Left cardiac atrium (tissue), 4 donors: Measurements from ENCODE around the gene GREM2. TPM values are rescaled to one million over a fixed set of nuclear protein-coding genes. Genes with fewer than 3 reads are reported as not detected.

Experiments used
- ATAC-seq, 2 donors: fragments of 200-7000 bp; cut with Tn5 transposase; one replicate each; pipeline ENCODE4 v1.9.1; 2020; ENCODE audit warnings: mild to moderate bottlenecking in 2 of 2, moderate library complexity in 2 of 2
- DNase-seq: peaks from one replicate; pipeline ENCODE4 v3.0.0-alpha.2; 2020
- intact Hi-C, 2 donors: fragments of 100-400 bp; cut with DNase I; formaldehyde crosslinking; loops; one replicate each; pipeline versions ENCODE4 v1.14.1 to v1.15.1; 2022 to 2023
- total RNA-seq, 2 donors: library from RNA; stranded (reverse); fragmentation: NEBNext Ultra II Directional; extraction: Animal tissue kit (Norgen Biotek cat#: 25700); gene quantifications; one replicate each; pipeline ENCODE4 v1.2.1, GENCODE V29; 2021
- donor health status: DM: no; HTN: yes; CAD: no.
- donor health status: DM: no; HTN: yes; CAD: no; lungs with severe emphysema.
- donor health status: DM: yes; HTN: yes; CAD: no.
- donor health status: Dilated cardiomyopathy.

Gene GREM2
- total RNA-seq, 2 donors from 2014 or later = not detected

- ATAC-seq (no peak), DNase-seq (no peak)
- intact Hi-C loops = no loop called here
These were observed 137.8 kb downstream of the GREM2 start for GRCh38 chr1:240474133-240474614.

DNA sequence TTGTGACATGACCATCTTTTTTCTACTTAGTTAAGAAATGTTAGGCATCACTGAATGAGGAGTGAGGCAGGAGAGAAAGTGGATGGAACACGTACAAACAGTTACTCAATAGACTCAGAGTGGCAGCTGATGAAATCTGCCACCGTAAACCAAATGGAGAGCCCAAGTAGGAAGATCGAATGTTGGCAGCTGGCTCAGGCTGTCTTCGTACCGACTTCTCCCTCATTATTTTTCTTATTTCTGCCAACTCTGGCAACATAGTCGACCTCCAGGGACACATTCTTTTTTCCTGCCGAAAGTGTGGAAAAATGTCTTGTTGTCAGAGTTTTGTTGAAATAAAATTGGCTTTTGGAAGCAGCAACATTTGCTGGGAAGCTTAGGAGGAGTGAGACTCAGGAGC lies 143.3 kb downstream of the GREM2 start:
- ATAC-seq = no peak
- intact Hi-C loops = no loop called here
- no peak for DNase-seq

DNA sequence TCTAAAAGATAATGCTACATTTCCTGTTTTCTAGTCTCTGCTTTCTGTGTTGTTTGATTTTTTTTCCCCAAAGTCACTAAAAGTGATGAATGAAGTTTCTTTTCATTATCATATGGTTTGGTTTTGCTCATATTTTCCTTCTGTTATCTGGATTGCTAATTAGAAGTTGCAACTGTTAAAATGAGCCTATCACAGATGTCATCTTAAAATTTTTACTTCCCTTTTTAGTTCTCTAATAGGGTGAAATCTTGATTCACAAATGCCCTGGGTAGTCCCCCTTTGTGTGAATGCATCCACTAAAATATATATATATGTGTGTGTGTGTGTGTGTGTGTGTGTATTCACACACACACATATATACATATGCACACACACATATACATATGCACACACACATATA lies 144.1 kb downstream of the GREM2 start:
- ATAC-seq (no peak), DNase-seq (no peak)
- intact Hi-C loops = no loop called here

DNA sequence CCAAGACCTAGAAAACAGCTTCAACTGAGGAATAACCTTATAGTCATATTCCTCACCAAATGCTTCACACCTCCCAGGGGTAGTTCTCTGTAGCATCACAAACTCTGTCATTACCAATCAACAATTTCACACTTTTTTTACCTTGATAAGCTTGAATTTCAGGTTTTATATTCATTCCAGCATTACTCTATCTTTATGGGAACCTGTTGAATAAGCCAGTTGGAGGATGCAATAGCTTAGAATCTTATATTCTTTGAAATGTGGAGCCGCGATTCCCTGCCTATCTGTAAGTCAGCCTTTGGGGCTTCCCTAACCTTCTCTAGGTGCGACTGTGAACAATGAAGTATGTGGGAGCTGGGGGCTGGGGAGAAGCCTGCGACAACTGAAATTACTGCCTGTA lies 145.4 kb downstream of the GREM2 start:
- DNase-seq (no peak), ATAC-seq (no peak)
- intact Hi-C loops = no loop called here

DNA sequence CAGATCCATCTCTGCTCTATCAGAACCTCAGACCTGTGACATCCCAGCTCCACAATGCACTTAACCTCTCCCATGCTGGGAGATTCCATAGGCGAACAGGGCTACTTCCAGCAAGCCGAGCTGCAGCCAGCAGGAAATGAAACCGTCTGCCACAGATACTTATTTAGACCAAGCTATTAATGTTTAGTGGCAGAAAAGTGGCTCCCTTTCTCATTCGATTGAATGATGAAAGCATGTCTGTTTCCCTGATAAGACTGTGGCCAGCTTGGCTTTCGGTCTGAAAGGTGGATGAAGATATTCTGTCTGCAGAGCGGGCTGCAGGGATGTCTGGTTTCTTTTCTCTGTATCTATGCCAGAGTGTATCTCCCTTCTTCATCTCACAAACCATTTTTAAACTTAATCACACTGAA lies 146.4 kb downstream of the GREM2 start:
- intact Hi-C loops = no loop called here
- ATAC-seq (no peak), DNase-seq (no peak)

DNA sequence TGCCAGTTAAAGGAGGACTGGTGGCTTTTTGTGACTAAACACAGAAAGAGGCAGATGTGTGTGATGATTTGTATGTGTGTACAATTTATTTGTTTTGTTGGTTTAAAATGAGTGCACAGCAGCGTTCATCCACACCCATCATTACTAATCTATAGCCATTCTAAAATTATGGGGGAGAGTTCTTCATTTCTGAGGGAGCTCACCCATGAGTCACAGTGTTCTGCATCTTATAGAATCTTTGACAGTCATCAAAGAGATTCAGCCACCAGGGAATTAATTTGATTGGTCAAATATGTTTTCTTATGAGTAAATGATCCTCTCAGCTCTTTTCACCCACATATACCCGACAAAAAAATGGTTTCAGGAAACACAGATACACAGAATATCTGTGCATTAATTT lies 147.9 kb downstream of the GREM2 start:
- ATAC-seq (no peak), DNase-seq (no peak)
- intact Hi-C loops = no loop called here

GRCh38 chr1:240462766-240463395 lies 149.1 kb downstream of the GREM2 start:
- intact Hi-C loops = no loop called here
- ATAC-seq (no peak), DNase-seq (no peak)

- DNase-seq (no peak), ATAC-seq (no peak)
- intact Hi-C loops = no loop called here
These were observed 149.7 kb downstream of the GREM2 start for GRCh38 chr1:240462277-240462676.

DNA sequence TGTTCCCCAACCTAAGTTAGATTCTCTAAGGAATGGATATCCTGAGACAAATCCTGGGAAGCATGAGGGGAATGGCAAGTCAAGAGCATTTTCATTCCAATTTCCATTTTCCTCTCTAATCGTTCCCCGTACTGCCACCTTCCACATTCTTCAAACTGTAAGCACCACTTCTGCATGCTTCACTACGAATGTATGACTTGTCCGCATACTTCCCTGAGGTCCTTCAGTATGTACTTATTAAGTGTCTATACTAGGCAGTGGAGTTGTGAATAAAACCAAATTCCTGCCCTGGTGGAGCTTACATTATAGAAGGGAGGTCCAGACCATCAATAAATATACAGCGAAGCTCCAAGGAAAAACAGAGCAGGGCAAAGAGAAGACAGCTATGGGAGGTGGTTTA lies 154.8 kb downstream of the GREM2 start:
- no peak for ATAC-seq

DNA sequence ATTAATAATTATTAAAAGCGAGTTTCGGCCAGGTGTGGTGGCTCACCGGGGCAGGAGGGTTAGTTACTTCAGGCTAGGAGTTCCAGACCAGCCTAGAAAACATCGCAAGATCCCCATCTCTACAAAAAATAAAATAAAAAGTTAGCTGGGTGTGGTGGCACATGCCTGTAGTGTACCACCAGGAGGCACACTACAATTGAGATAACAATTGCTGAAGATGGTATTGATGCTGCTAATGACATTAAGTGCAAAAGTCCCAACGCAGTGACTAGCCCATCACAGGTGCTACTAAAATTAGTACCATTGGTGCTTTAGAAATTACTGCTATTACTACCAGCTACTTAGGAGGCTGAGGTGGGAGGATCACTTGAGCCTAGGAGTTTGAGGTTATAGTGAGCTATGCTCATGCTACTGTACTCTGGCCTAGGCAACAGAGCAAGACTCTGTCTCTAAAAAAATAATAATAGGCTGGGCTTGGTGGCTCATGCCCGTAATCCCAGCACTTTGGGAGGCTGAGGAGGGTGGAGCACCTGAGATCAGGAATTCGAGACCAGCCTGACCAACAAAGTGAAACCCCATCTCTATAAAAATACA lies 156.6 kb downstream of the GREM2 start:
- intact Hi-C loops = no loop called here
- ATAC-seq (no peak), DNase-seq (no peak)

More for the DNA sequence above, 154.8 kb downstream of the GREM2 start:
- no peak for DNase-seq
- intact Hi-C loops = no loop called here

- DNase-seq = no peak
- intact Hi-C loops = no loop called here
- ATAC-seq = no peak
These were observed 166.6 kb downstream of the GREM2 start for GRCh38 chr1:240445369-240445768.

- intact Hi-C loops = no loop called here
- ATAC-seq (no peak), DNase-seq (no peak)
These were observed 170.3 kb downstream of the GREM2 start for GRCh38 chr1:240441669-240442068.
